Left lung (tissue), 14 donors: ENCODE data around the gene LOXHD1. TPM values are rescaled to one million over a fixed set of nuclear protein-coding genes. Genes with fewer than 3 reads are reported as not detected.

Experiments
- ATAC-seq: fragments of 200-7000 bp; cut with Tn5 transposase; one replicate; pipeline ENCODE4 v1.9.1; 2020; ENCODE audit warnings: moderate library complexity
- DNase-seq, 4 donors: peaks; one replicate each; pipeline ENCODE4 v3.0.0-alpha.2; 2013 to 2020
- H3K27ac ChIP-seq, 2 donors: fragments of 200-600 bp; sonication (generic) in 1 of 2; one replicate each; pipeline versions ENCODE4 v1.5.0 to v1.8.0; 2020 to 2021
- H3K27me3 ChIP-seq, 2 donors: fragments of 200-600 bp; sonication (generic) in 1 of 2; one replicate each; pipeline versions ENCODE4 v1.5.0 to v1.8.0; 2020 to 2021
- H3K36me3 ChIP-seq, 2 donors: fragments of 200-600 bp; sonication (generic) in 1 of 2; one replicate each; pipeline versions ENCODE4 v1.5.0 to v1.8.0; 2020 to 2021
- H3K4me1 ChIP-seq, 2 donors: fragments of 200-600 bp; one replicate each; pipeline ENCODE4 v1.8.0; 2021
- H3K4me3 ChIP-seq, 2 donors: fragments of 200-600 bp; sonication (generic) in 1 of 2; one replicate each; pipeline versions ENCODE4 v1.5.0 to v1.8.0; 2020 to 2021; ENCODE audit warnings: mild to moderate bottlenecking in 1 of 2
- H3K9me3 ChIP-seq, 2 donors: fragments of 200-600 bp; sonication (generic) in 1 of 2; one replicate each; pipeline versions ENCODE4 v1.5.0 to v1.8.0; 2020 to 2021
- intact Hi-C, 2 donors: fragments of 100-400 bp; cut with DNase I; formaldehyde crosslinking; loops; one replicate each; pipeline versions ENCODE4 v1.11.2 to v1.14.2; 2022
- long read RNA-seq, 12 donors: library from polyadenylated mRNA in 2 of 12; unstranded in 2 of 12; transcript quantifications; one replicate each; pipeline ENCODE4 v2.0.0 and lab custom pipeline, GENCODE V29; 2019 to 2026
- polyA plus RNA-seq, 6 donors: library from polyadenylated mRNA; unstranded; fragments of 120-200 nt; gene quantifications; one replicate each; pipeline ENCODE4 v1.2.1, GENCODE V29; 2013; ENCODE audit not compliant: insufficient read length in 6 of 6
- total RNA-seq, 2 donors: library from RNA; stranded (reverse); fragmentation: NEBNext Ultra II Directional; extraction: Animal tissue kit (Norgen Biotek cat#: 25700); gene quantifications; one replicate each; pipeline ENCODE4 v1.2.1, GENCODE V29; 2021
- TF ChIP-seq, protein P1 (sequence below), 2 donors: fragments of 200-600 bp; sonication (generic) in 1 of 2; IDR thresholded peaks; one replicate each; pipeline versions ENCODE4 v1.5.0 to v1.8.0; 2021; ENCODE audit warnings: antibody characterized with exemption in 2 of 2
- donor health status: DM: no; HTN: yes; CAD: no.
- donor health status: DM: no; HTN: no; CAD: no.

The LOXHD1 gene, protein sequence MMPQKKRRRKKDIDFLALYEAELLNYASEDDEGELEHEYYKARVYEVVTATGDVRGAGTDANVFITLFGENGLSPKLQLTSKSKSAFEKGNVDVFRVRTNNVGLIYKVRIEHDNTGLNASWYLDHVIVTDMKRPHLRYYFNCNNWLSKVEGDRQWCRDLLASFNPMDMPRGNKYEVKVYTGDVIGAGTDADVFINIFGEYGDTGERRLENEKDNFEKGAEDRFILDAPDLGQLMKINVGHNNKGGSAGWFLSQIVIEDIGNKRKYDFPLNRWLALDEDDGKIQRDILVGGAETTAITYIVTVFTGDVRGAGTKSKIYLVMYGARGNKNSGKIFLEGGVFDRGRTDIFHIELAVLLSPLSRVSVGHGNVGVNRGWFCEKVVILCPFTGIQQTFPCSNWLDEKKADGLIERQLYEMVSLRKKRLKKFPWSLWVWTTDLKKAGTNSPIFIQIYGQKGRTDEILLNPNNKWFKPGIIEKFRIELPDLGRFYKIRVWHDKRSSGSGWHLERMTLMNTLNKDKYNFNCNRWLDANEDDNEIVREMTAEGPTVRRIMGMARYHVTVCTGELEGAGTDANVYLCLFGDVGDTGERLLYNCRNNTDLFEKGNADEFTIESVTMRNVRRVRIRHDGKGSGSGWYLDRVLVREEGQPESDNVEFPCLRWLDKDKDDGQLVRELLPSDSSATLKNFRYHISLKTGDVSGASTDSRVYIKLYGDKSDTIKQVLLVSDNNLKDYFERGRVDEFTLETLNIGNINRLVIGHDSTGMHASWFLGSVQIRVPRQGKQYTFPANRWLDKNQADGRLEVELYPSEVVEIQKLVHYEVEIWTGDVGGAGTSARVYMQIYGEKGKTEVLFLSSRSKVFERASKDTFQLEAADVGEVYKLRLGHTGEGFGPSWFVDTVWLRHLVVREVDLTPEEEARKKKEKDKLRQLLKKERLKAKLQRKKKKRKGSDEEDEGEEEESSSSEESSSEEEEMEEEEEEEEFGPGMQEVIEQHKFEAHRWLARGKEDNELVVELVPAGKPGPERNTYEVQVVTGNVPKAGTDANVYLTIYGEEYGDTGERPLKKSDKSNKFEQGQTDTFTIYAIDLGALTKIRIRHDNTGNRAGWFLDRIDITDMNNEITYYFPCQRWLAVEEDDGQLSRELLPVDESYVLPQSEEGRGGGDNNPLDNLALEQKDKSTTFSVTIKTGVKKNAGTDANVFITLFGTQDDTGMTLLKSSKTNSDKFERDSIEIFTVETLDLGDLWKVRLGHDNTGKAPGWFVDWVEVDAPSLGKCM (N-terminal part only)
- total RNA-seq (under 1 TPM; 0.52 to 0.76 TPM), polyA plus RNA-seq (1 to 10 TPM in 5 of 6 donors, under 1 TPM in 1; 1.00 to 2.0 (median 1.4) TPM)
- long read RNA-seq, donor 1 = 0 reads
- long read RNA-seq, donor 2 = 0 reads
- long read RNA-seq, donor 3 = 0 reads
- long read RNA-seq, donor 4 = 0 reads
- long read RNA-seq, donor 5 = 0 reads
- long read RNA-seq, donor 6 = 0 reads
- long read RNA-seq, donor 7 = 0 reads
- long read RNA-seq, donor 8 = 0 reads
- long read RNA-seq, donor 9 = 0 reads
- long read RNA-seq, donor 10 = 0 reads
- long read RNA-seq, donor 11 = 0 reads
- long read RNA-seq, donor 12 = 0 reads

DNA sequence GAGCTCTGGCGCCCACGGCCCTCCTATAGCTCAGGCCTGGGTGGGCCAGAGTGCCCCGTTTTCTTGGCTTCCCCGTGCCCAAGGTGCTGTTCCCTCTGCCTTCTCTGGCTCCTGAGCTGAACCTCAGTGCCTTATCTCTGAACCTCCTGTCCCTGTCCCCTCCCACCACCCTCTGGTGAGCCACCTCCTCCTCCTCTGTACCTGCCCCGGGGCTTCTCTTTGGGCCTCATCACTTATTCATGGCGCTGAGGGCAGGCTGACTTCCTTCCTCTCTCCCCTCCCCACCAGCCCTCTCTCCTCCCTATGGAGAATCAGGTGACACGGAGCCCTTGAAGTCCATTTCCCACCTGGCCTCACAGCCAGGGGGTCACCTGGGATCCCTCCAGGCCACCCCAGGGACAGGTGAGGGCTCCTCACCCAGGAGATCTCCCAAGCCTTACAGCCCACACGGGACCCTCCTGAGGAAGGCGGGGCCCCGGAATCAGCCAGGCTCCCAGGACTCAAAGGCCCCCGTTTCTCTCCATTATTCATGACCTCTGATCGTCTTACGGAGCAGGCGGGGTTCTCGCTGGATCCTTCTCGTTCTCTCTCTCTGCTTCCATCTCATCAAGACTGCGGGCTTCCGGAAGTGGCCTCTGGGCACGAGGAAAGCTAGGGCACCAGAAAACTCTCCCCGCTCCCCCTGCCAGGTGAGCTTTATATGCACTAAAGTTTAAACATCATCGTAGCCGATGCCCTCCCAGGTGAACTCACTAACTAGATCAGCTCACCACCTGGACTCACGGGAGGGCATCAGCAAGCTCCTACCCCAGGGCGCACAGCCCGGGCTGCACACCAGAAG is at the start of gene LOXHD1:
LOXHD1 (minus strand) TSS at position 106 of the 841 bp plus-strand sequence. CDS start 187 bp downstream, outside the sequence.
- H3K9me3 ChIP-seq = no peaks in the 10 kb centered on the region
- intact Hi-C loops = loop anchor here (5.0 to 10.0 kb wide), 3 partner anchors 375 to 513 kb away; a partner anchor contains a TSS
- H3K4me3 ChIP-seq = no peak within 1 kb of the TSS
- H3K36me3 ChIP-seq = no peaks in the 10 kb centered on the region
- H3K4me1 ChIP-seq = no peaks in the 10 kb centered on the region
- no peak for DNase-seq
- H3K27ac ChIP-seq = no peak within 1 kb of the TSS
- TF ChIP-seq, protein P1, sequence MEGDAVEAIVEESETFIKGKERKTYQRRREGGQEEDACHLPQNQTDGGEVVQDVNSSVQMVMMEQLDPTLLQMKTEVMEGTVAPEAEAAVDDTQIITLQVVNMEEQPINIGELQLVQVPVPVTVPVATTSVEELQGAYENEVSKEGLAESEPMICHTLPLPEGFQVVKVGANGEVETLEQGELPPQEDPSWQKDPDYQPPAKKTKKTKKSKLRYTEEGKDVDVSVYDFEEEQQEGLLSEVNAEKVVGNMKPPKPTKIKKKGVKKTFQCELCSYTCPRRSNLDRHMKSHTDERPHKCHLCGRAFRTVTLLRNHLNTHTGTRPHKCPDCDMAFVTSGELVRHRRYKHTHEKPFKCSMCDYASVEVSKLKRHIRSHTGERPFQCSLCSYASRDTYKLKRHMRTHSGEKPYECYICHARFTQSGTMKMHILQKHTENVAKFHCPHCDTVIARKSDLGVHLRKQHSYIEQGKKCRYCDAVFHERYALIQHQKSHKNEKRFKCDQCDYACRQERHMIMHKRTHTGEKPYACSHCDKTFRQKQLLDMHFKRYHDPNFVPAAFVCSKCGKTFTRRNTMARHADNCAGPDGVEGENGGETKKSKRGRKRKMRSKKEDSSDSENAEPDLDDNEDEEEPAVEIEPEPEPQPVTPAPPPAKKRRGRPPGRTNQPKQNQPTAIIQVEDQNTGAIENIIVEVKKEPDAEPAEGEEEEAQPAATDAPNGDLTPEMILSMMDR (IDR thresholded peaks at IDR 0.05) = no peak
- H3K27me3 ChIP-seq = peaks cover 0 to 3% of the 10 kb centered on the region in 2 donors
- no peak for ATAC-seq

DNA sequence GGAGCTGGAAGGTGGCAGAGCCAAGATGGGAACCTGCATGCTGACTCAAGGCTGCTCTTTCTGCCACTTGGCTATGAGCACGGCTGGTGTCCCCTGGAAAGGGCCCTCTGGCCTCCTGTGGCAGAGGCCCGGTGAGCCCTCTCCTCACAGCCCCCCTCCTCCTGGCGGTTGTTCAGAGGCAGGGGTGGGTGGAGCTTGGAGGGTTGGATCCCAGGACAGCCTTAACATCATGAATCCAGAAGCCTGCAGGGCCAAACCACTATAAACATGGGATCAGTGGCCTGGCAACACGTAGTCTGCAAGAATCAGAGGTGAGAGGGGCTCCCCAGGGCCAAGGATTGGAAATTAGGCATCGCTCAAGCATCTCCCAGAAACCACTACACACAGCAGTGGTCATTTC is 48.5 kb upstream of the LOXHD1 start:
- H3K27me3 ChIP-seq = no peaks in the 10 kb centered on the region
- no peaks in the 10 kb centered on the region for H3K4me1 ChIP-seq
- TF ChIP-seq, protein P1 (IDR thresholded peaks at IDR 0.05) = no peak
- no peaks in the 10 kb centered on the region for H3K36me3 ChIP-seq
- intact Hi-C loops = no loop called here
- H3K4me3 ChIP-seq = no peak overlapping the region
- H3K9me3 ChIP-seq = no peaks in the 10 kb centered on the region
- DNase-seq (no peak), ATAC-seq (no peak)
- H3K27ac ChIP-seq = no peak overlapping the region

DNA sequence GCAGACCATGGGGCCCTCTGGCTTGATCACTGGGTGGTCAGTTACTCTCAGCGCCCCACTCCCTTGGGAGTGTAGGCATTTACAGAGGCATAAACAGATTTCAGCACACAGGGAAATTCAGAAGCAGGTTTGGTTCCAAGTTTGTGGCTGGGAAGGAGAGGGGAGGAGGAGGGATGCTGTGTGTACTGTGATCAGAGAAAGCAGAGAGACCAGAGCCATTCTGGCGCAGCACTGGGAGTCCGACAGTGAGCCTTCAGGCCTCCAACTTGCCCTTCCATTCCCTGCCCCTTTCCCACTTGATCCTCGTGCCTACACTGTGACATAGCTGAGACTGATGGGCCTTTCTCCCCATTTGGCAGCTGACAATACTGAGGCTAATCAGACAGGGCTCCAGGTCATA is 47.8 kb upstream of the LOXHD1 start:
- H3K27me3 ChIP-seq = no peaks in the 10 kb centered on the region
- no peaks in the 10 kb centered on the region for H3K9me3 ChIP-seq
- TF ChIP-seq, protein P1 (IDR thresholded peaks at IDR 0.05) = no peak
- ATAC-seq (no peak), DNase-seq (no peak)
- no peak overlapping the region for H3K4me3 ChIP-seq
- intact Hi-C loops = no loop called here
- no peaks in the 10 kb centered on the region for H3K36me3 ChIP-seq
- no peak overlapping the region for H3K27ac ChIP-seq
- no peaks in the 10 kb centered on the region for H3K4me1 ChIP-seq

DNA sequence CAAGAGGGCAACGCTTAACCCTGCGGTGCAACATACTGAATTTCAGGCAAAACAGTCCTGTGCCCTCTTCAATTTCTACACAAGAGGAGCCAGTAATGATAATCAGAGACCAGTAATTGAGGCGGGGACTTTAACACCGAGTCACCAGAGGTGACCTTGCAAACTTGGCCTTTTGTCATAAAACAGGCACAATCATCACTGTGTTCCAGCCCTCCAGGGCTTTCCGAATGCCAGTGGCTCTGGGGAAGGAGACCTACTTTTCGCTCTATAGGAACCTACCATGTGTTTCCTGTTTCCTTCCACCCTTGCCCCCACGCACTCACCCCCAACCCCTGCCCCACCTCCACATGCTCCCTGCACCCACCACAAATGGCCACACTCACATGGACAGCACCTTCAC is 47.2 kb upstream of the LOXHD1 start:
- H3K36me3 ChIP-seq = no peaks in the 10 kb centered on the region
- intact Hi-C loops = no loop called here
- TF ChIP-seq, protein P1 (IDR thresholded peaks at IDR 0.05) = no peak

More for the DNA sequence above, 47.2 kb upstream of the LOXHD1 start:
- DNase-seq (no peak), ATAC-seq (no peak)
- no peak overlapping the region for H3K27ac ChIP-seq
- H3K4me3 ChIP-seq = no peak overlapping the region
- no peaks in the 10 kb centered on the region for H3K4me1 ChIP-seq
- no peaks in the 10 kb centered on the region for H3K27me3 ChIP-seq
- no peaks in the 10 kb centered on the region for H3K9me3 ChIP-seq
